GM12801 (cell line): ENCODE measurements around the gene SUPT6H.

ENCODE experiments used
- CTCF ChIP-seq: IDR thresholded peaks from one replicate; pipeline ENCODE4 v1.5.1; 2011; ENCODE audit warnings: control low read depth; ENCODE audit not compliant: insufficient read length; ENCODE audit errors: extremely low read depth

Gene SUPT6H

GRCh38 chr17:28682655-28683054 lies 20.6 kb downstream of the SUPT6H start:
- TF ChIP-seq CTCF = no peak

DNA sequence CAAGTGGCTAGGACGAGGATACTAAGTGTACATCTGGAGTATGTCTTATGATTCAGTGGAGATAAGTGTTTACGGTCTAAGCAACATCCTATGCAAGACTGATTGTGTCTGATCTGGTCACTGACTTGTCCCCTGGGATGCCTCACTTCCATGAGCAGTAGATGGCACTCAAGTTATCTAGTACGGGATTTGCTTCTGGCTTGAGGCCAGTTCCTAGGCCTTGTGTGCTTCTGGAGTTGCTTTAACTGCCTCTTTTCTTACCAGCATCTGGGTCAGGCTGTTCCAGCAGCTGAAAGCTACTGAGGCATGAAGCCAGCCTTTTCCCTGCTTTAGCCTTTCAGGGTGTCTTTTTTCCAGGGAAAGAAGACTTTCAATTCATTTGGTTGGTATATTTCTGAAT lies 23.0 kb downstream of the SUPT6H start:
- TF ChIP-seq CTCF = no peak

GRCh38 chr17:28685366-28685765 lies 23.4 kb downstream of the SUPT6H start:
- TF ChIP-seq CTCF = no peak

DNA sequence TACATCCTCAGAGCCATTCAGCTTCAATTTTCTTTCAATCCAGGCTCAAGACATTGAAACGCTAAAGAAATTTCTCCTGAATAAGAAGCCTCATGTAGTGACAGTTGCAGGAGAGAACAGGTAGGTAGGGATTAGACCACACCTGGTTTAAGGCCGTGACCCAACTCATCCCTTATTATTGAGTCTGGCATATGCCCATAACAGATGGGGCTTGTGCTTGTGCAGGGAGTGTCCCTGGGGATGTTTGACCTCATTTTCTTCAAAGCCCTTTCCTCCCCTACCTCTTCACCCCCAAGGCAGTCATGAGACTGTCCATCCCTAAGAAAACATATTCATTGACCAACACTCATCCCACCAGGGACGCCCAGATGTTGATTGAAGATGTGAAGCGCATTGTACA lies 24.3 kb downstream of the SUPT6H start:
- TF ChIP-seq CTCF = no peak

- TF ChIP-seq CTCF = no peak
Measured at GRCh38 chr17:28688481-28688880, 26.5 kb downstream of the SUPT6H start.

- no peak for TF ChIP-seq CTCF
Measured at GRCh38 chr17:28689011-28689410, 27.0 kb downstream of the SUPT6H start.

- TF ChIP-seq CTCF = no peak
Measured at GRCh38 chr17:28693869-28694268, 31.9 kb downstream of the SUPT6H start.
